ENCODE data around the gene LARP4. TPM values are rescaled to one million over a fixed set of nuclear protein-coding genes. Genes with fewer than 3 reads are reported as not detected.
"Not testable (repeated sequence)": the region's sequence is repeated elsewhere in the genome, so short reads cannot be mapped to it uniquely, and the experiment has no call there.

LARP4 gene
- total RNA-seq, 1 donor from 2014 or later = 58.0 TPM

GRCh38 chr12:50425589-50426258 is 25.0 kb downstream of the LARP4 start:
- Mint-ChIP-seq H3K9me3 (no peaks in the 10 kb centered on the region), H3K27ac (ENCODE audit: unreplicated experiment) (peak overlapping the region; percentile 32), H3K27me3 (ENCODE audit: low read depth) (no peaks in the 10 kb centered on the region), H3K4me1 (peaks cover 21% of the 10 kb centered on the region), H3K36me3 (ENCODE audit: low read depth) (peaks cover 6% of the 10 kb centered on the region), H3K4me3 (peak overlapping the region; percentile 16)
- DNase-seq (ENCODE audit: low read depth, low spot score) = no peak
- no peak for TF ChIP-seq CTCF (conservative IDR thresholded peaks at IDR 0.05)

GRCh38 chr12:50431656-50432055 is 31.0 kb downstream of the LARP4 start:
- peaks cover 26% of the 10 kb centered on the region for H3K36me3 Mint-ChIP-seq (ENCODE audit: low read depth)
- H3K27ac Mint-ChIP-seq (ENCODE audit: unreplicated experiment); H3K27me3 Mint-ChIP-seq (ENCODE audit: low read depth); H3K4me1 Mint-ChIP-seq; H3K4me3 Mint-ChIP-seq; DNase-seq (ENCODE audit: low read depth, low spot score); H3K9me3 Mint-ChIP-seq: not testable (repeated sequence)

- no peaks in the 10 kb centered on the region for H3K9me3 Mint-ChIP-seq
- no peak overlapping the region for H3K4me3 Mint-ChIP-seq
- DNase-seq (ENCODE audit: low read depth, low spot score) = no peak
- no peak for TF ChIP-seq CTCF (conservative IDR thresholded peaks at IDR 0.05)
- H3K4me1 Mint-ChIP-seq = no peaks in the 10 kb centered on the region
- H3K36me3 Mint-ChIP-seq (ENCODE audit: low read depth) = peaks cover 23% of the 10 kb centered on the region
- no peaks in the 10 kb centered on the region for H3K27me3 Mint-ChIP-seq (ENCODE audit: low read depth)
- no peak overlapping the region for H3K27ac Mint-ChIP-seq (ENCODE audit: unreplicated experiment)
Observed at GRCh38 chr12:50440288-50440687, 39.6 kb downstream of the LARP4 start.

GRCh38 chr12:50441763-50442162 is 41.1 kb downstream of the LARP4 start:
- peaks cover 18% of the 10 kb centered on the region for H3K36me3 Mint-ChIP-seq (ENCODE audit: low read depth)
- no peaks in the 10 kb centered on the region for H3K4me1 Mint-ChIP-seq
- H3K27me3 Mint-ChIP-seq (ENCODE audit: low read depth) = no peaks in the 10 kb centered on the region
- H3K4me3 Mint-ChIP-seq = no peak overlapping the region
- DNase-seq (ENCODE audit: low read depth, low spot score) = no peak
- no peaks in the 10 kb centered on the region for H3K9me3 Mint-ChIP-seq
- H3K27ac Mint-ChIP-seq (ENCODE audit: unreplicated experiment) = no peak overlapping the region
- no peak for TF ChIP-seq CTCF (conservative IDR thresholded peaks at IDR 0.05)

GRCh38 chr12:50442178-50442908 is 41.7 kb downstream of the LARP4 start:
- Mint-ChIP-seq H3K9me3 (no peaks in the 10 kb centered on the region), H3K27me3 (ENCODE audit: low read depth) (no peaks in the 10 kb centered on the region), H3K27ac (ENCODE audit: unreplicated experiment) (no peak overlapping the region), H3K4me1 (no peaks in the 10 kb centered on the region), H3K4me3 (no peak overlapping the region), H3K36me3 (ENCODE audit: low read depth) (peaks cover 18% of the 10 kb centered on the region)
- no peak for TF ChIP-seq CTCF (conservative IDR thresholded peaks at IDR 0.05)
- DNase-seq (ENCODE audit: low read depth, low spot score) = no peak

GRCh38 chr12:50449671-50450070 is 49.0 kb downstream of the LARP4 start:
- not testable (repeated sequence) for H3K4me1 Mint-ChIP-seq; DNase-seq (ENCODE audit: low read depth, low spot score)
- H3K36me3 Mint-ChIP-seq (ENCODE audit: low read depth) = peaks cover 17% of the 10 kb centered on the region

More at GRCh38 chr12:50449671-50450070, 49.0 kb downstream of the LARP4 start:
- not testable (repeated sequence) for H3K4me3 Mint-ChIP-seq; H3K9me3 Mint-ChIP-seq; H3K27ac Mint-ChIP-seq (ENCODE audit: unreplicated experiment); H3K27me3 Mint-ChIP-seq (ENCODE audit: low read depth)

All from neural crest cell (in vitro differentiated cells).